IPS-NIHi11 (cell line): ENCODE measurements around the gene GGT5.
"Not testable (repeated sequence)": the region's sequence is repeated elsewhere in the genome, so short reads cannot be mapped to it uniquely, and the experiment has no call there.

ENCODE experiments used
- DNase-seq: peaks from one replicate; pipeline ENCODE4 v3.0.0; 2012; ENCODE audit warnings: mixed read lengths, low spot score

Gene GGT5

DNA sequence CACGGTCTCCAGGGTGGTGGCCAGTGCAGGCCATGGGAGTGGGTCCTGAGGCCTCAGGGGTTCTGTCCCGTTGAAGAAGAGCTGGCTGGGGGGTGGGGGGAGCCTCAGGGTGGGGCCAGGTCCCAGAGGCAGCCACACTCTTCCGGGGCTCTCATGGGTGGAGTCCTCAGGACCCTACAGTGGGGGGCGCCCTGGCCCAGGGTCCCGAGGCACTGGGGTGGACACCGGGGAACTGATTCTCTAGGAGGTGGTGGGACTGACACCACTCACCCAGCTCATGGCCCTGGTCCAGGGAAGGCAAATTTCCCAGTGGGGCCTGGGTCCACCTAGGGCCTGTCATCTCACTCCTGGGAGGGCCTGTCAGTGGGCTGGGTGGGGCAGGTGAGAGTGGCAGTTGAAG lies 12.8 kb downstream of the GGT5 start:
- DNase-seq = peak; percentile 6

DNA sequence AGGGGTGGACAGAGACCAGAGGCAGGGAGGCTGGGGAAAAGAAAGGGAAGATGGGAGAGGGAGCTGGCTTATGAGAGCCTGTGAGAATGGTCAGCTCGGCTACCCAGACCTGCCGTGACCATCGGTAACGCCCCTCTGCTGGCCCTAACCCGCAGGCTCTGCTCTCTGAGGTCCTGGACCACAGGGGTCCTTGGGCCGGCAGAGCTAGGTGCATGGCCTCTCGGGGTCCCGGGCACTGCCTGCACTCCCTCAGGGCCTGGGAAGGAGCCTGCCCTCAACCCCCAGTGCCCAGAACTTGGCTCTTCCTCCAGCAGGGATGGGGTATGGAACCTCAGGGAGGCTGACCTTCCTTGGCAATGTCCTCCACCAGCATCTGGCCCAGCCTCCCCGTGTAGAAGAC lies 13.2 kb downstream of the GGT5 start:
- peak; percentile 3 for DNase-seq

DNA sequence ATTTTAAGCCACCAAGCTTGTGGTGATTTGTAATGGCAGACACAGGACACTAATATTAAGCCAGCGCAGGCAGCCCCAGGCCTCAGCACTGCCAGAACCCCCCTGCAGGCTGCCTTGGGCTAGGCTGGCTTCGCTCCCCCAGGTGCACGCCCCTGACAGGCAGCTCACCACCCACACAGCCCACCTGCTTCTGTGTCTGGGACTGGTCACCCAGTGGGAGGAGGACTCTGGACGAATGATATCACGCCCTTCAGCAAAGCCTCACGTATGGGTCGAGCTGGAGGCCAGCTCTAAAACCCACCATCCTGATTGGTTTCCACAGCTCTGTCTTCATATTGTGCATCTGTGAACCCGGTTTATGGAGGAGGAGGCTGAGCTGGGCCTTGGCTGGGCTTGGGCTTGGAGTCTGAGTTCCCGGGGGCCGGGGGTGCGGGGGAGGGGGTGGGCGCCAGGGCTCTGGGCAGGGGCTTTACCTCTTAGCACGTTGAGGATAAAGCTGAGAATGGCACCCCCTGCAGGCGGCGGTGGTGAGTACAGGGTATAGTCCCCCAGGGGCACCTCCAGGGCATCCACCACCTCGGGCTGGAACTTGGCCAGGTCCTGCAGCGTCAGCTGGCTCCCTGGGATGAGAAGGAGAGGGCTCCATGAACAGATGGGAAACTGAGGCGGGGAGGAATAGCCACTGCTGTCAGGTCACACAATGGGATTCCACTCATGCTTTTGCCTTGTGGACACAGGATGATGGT lies 13.8 kb downstream of the GGT5 start:
- DNase-seq = peak; percentile 92

DNA sequence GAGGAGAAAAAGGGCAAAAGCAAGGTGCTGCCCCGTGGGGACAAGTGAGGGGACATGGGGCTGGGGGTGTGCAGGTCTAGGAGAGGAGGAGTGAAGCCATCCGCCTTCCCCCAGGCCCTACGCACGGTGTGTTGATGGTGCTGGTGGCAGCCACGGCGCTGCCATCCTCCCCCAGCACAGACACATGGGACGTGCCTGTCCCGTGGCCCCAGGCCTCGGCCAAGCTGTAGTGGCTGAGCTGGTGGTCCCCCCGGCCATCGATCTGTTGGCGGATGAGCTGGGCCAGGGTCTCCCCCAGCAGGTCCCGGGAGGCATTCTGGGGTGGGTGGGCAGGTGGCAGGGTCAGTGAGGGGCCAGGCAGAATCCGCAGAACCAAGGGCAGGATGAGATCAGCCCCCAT lies 18.9 kb downstream of the GGT5 start:
- DNase-seq = peak; percentile 9

DNA sequence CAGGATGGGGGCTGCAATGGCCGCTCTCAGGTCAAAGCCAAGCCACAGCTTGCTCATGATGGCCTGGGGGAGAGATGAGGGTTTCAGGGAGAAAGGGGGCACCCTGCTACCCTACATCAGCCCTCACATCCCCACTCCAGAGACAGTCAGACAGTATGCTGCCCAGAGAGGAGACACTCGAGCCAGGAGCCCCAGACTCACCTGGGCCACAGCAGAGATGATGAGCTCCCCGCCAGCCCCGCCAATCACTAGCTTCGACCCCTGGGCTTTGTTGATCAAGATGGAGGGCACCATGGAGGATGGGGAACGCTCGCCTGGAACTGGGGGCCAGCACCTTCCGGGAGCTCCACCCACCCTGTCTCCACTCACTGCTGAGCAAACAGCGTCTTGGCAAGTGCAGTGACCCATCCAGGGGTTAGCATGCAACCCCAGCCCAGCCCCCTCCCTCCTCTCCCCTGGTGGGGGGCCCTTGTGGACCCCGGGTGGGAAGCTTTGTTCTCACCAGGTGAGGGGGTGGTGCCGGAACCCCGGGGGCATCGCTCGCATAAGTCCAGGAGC lies 19.8 kb downstream of the GGT5 start:
- DNase-seq = peak; percentile 2

DNA sequence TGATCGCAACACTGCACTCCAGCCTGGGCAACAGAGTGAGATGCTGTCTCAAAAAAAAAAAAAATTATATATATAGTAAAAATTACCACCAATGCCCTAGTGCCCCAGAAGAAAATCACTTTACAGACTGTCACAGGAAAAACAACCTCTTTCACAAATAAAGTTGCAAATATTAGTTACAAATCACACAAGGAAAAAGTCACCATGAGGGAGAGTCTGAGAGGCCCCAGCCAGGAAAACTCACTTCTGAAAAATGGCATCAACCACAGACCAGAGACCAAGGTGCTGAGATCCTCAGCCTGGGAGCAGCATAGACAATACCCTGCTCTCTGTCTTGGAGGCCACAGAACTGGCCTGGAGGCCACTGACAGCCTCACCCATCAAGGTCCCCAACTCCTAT lies 20.4 kb downstream of the GGT5 start:
- peak; percentile 2 for DNase-seq

DNA sequence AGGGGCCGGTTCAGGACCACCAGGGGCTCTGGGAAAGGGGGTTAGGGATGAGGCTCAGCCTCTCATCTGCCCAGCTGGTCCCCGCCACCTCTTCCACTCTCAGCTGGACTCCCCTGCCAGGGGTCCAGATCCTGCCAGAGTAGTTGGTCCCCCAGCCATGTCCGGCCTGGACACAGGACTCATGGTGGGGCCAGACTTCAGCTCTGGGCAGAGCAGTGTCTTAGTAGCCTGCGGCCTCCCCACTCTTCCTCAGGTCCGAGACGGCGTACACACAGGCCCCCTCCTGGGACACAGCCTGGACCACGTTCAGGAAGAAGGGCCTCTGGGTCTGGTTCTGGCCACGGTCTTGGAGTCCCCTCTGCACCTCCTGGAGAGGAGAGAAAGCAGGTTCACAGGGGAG lies 25.1 kb downstream of the GGT5 start:
- peak; percentile 3 for DNase-seq

DNA sequence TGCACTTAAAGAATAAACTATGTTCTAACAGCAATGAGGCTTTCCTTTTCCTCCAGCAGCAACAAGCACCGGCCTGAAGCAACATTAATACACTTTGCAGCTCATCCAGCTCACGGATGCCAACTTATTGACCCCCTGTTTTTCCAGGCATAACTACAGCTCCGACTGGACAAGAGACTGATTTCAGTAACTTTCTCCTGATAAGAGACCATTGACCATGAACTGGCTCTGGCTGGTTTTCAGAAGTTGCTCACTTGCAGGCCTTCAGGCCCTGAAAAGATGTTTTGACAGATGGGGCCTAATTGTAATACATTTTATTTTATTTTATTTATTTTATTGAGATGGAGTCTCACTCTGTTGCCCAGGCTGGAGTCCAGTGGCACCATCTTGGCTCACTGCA lies 27.5 kb downstream of the GGT5 start:
- no peak for DNase-seq

DNA sequence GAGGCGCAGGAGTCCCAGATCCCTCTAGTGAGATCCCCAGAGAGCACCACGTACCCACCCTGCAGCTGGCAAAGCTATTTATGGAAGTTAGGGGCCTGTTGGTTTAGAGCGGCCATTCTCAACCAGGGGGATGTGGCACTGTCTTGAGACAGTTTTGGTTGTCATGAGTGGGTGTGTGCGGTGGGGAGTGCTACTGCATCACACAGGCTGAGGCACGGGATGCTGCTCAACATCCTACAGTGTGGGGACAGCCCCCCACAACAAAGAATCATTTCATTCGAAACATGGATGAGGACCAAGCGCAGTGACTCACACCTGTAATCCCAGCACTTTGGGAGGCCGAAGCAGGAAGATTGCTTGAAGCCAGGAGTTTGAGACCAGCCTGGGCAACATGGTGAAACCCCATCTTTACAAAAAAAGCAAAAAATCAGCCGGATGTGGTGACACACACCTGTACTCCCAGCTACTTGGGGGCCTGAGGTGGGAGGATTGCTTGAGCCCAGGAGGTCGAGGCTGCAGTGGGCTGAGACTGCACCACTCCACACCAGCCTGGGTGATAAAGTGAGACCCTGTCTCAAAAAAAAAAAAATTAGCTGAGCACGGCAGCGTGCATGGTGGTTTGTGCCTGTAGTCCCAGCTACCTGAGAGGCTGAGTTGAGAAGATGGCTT lies 28.2 kb downstream of the GGT5 start:
- no peak for DNase-seq

DNA sequence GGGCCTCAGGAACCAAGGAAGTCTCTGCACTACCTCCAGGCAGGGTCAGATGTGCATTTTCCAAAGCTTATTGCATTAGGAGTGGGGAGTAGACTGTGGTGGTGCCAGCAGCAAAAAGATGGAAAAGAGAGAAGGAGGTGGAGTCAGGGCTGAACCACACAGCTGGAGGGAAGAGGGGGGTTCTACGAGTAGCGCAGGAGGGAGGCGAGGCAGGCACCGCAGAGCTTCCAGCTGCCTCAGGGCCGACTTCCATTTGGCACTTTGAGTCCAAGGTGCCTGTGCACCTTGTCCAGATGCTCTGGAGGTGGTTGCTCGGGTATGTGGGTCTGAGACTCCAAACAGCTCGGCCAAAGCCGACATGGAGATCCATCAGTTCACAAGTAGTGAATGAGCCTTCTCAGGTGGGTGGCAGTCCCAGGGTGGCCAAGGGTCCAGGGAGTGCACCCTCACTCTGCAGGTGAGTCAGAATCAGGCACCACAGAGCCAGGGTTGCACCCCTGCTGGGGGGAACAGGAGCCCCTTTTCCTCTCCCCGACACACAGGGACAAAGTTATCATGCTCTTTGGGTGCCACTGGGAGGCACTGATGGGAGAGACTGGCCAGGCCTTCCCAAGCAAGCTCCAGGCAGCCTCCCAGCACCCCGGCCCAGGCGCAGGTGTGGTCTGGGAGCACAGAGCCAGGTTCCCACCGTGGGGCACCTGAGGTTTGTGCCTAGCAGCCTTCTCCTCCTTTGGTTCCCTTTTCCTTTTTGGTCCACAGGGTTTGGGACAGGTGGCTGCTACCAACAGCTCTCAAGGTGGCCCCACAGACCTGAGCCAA lies 30.2 kb downstream of the GGT5 start:
- no peak for DNase-seq

DNA sequence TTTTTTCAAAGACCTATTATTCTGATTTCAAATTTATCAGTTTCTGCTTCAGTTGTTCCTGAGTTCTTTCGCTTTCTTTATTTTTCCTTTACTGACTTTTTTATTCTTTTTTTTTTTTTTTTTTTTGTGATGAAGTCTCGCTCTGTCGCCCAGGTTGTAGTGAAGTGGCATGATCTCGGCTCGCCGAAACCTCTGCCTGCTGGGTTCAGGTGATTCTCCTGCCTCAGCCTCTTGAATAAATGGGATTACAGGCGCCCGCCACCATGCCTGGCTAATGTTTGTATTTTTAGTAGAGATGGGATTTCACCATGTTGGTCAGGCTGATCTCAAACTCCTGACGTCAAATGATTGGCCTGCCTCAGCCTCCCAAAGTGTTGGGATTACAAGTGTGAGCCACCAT lies 31.8 kb downstream of the GGT5 start:
- DNase-seq = not testable (repeated sequence)

DNA sequence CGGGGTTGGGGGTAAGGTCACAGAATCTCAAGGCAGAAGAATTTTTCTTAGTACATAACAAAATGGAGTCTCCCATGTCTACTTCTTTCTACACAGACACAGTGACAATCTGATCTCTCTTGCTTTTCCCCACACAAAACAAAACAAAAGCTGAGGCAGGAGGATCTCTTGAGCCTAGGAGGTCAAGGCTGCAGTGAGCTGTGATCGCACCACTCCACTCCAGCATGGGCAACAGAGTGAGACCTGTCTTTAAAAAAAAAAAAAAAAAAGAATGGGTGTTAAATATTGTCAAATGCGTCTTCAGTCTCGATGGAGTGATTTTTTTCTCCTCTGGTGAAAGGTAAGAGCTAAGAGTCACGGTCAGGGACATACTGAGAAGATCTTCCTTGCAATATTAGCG lies 33.2 kb downstream of the GGT5 start:
- DNase-seq = not testable (repeated sequence)

DNA sequence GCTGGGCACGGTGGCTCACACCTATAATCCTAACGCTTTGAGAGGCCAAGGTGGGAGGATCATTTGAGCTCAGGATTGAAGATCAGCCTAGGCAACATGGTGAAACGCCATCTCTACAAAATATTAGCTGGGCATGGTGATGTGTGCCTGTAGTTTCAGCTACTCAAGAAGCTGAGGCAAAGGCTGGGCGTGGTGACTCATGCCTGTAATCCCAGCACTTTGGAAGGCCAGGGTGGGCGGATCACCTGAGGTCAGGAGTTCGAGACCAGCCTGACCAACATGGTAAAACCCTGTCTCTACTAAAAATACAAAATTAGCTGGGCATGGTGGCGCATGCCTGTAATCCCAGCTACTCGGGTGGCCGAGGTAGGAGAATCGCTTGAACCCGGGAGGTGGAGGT lies 34.5 kb downstream of the GGT5 start:
- DNase-seq = not testable (repeated sequence)

DNA sequence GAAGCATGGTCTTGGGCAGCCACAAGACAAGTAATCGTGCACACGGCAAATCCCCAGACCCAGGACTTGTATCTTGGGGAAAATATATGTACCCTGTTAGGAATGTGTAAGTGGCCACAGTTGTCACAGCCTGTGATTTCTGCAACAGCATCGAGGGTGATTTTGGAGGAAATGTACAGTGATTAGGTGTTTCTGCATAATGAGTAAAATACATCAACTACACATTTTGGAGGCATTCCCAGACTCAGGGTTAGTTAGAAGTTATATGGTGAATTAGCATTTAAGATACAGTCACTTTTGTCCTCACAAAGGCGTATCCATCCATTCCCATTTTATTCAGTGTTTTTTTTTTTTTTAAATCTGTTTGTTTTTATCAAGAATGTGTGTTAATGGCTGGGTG lies 35.2 kb downstream of the GGT5 start:
- no peak for DNase-seq

DNA sequence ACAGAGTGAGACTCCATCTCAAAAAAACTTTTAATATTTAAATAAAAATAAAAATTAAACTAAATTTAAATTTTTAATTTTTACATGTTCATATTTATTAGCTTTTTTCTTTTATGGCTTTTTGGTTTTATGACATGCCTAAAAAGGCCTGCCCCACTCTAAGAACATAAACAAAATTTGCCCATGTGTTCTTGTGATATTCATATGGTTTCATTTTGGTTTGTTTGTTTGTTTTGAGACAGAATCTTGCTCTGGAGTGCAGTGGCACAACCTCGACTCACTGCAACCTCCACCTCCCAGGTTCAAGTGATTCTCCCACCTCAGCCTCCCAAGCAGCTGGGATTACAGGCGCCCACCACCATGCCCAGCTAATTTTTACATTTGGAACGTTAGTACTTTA lies 35.9 kb downstream of the GGT5 start:
- no peak for DNase-seq

DNA sequence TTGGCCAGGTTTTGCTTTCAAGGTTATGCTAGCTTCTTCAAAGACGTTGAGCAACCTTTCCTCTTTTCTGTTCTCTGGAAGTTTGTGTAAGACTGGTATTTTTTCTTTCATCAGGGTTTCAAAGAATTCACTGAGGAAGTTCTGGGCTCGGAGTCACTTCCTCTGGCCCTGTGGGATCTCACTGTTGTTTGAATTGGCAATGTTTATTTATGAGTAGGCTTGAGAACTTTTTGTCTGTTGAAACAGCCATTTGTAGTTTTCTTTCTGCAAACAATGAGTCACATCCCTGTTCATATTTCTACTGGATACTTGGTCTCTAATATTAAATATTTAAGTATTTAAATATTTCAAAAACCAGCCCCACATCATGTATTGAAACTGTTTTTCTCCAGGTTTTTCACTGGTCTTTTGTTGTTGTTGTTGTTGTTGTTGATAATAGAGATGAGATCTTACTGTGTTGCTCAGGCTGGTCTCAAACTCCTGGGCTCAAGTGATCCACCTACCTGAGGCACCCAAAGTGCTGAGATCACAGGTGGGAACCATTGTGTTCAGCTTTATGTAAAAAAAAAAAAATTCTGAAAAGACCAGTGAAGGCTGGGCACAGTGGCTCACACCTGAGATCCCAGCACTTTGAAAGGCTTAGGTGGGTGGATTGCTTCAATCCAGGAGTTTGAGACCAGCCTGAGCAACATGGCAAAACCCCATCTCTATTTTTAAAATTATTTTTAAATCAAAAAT lies 36.7 kb downstream of the GGT5 start:
- peak; percentile 14 for DNase-seq

DNA sequence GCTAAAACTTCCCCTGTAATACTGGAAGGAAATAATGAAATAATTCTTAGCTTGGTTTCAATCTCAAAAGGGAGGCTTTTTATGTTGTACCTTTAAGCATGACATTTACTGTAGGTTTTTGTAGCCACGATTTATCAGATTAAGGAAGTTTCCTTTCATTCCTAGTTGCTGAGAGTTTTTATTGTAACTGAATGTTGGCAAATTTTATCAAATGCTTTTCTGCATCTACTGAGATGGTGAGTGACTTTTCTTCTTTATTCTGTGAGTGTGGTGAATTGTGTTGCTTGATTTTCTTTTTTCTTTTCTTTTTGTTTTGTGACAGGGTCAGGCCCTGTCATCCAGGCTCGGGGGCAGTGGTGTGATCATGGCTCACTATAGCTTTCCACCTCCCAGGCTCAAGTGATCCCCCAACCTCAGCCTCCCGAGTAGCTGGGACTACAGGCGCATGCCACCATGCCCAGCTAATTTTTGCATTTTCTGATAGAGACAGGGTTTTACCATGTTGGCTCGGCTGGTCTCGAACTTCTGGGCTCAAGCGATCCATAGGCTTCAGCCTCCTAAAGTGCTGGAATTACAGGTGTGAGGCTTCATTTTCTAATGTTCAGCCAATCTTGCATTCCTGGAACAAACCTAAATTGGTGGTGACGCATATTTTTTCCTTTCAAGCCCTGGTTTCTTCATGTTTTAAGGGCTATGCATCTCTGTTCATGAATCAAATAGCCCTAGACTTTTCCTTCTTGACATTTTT lies 37.4 kb downstream of the GGT5 start:
- no peak for DNase-seq

DNA sequence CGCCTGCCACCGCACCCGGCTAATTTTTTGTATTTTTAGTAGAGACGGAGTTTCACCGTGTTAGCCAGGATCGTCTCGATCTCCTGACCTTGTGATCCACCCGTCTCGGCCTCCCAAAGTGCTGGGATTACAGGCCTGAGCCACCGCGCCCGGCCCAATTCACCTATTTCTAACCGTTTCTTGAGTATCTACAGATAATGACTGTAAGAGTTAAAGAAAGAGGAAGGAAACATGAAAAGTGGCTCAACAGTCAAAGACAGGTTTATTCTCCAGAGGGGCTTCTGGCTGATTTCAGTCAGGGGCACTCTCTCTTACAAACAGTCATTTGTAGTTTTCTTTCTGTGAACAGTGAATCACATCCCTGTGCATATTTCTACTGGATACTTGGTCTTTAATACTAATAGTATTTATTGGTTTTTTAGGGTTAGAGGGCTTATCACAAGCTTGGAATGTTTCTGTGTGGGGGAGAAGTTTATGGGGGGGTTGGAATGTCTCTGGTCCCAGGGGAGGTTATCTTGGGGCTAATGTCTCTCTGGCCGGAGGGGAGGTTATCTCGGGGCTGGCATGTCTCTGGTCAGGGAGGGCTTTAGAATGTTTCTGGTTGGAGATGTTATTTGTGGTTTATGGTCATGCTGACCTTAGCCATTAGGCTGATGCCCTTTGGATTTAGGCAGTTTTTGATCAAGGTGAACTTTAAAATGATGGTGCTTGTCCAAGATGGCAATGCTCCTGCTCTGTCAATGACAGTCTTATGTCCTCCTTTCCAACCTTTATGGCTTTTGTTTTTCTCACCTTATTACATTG lies 38.2 kb downstream of the GGT5 start:
- DNase-seq = not testable (repeated sequence)

DNA sequence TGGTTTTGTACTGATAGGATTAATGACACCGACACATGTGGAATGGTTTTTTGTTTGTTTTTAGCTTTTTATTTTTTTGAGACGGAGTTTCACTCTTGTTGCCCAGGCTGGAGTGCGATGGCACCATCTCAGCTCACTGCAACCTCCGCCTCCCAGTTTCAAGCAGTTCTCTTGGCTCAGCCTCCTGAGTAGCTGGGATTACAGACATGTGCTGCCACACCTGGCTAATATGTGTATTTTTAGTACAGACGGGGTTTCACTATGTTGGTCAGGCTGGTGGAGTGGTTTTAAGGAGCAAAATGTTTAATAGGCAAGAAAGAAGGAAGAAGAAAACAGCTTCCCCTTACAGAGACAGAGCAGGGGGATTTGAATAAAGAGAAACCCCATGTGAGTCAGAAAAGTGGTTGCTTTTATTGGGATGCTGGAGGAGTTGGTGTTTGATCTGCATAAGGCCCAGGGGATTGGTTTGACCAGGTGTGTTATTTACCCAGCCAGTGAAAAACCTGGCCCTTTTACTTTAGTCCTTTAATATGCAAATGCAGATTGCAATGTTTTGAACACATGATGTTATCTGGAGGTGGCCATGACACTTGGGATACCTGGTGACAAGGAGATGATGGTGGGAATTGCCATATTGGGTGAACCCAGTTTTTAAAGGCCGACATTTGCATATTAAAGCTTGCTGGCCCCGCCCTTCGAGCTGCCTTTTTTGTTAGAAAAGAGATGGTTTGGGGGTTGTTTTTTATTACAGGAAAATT lies 39.3 kb downstream of the GGT5 start:
- no peak for DNase-seq

DNA sequence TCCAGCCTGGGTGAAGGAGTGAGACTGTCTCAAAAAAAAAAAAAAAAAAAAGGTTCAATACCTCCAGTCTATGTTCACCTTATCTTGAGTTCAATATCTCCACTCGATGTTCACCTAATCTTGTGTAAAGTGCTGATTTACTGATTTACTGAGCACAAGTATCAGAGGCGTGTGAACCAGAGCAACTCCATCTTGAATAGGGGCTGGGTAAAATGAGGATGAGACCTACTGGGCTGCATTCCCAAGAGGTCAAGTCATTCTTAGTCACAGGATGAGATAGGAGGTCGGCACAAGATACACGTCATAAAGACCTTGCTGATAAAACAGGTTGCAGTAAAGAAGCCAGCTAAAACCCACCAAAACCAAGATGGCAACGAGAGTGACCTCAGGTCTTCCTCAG lies 41.0 kb downstream of the GGT5 start:
- DNase-seq = not testable (repeated sequence)
